Caco-2 (cell line): ENCODE measurements around the gene DCAF7. TPM values are rescaled to one million over a fixed set of nuclear protein-coding genes. Genes with fewer than 3 reads are reported as not detected.

Experiments
- BruUV-seq: library from RNA; stranded (reverse); fragments of 400-500 nt; replicated peaks from 2 replicates; lab custom pipeline; 2021; lab: Mats Ljungman, UMichigan
- CTCF ChIA-PET: fragments of 300-600 bp; sonication (Branson Sonifier 250); formaldehyde crosslinking; loops from one replicate; lab custom pipeline; 2022; ENCODE audit warnings: antibody characterized with exemption; lab: Charles Lee
- POLR2A ChIA-PET: fragments of 300-600 bp; sonication (Branson Sonifier 250); formaldehyde crosslinking; loops from one replicate; lab custom pipeline; 2022; ENCODE audit warnings: antibody characterized with exemption; lab: Charles Lee
- DNase-seq, 2 experiments: peaks; one replicate each; pipeline versions ENCODE4 v3.0.0 to v3.0.0-alpha.2; 2020 to 2022
- H3K27me3 ChIP-seq: replicated peaks from 2 replicates; pipeline ENCODE4 v1.6.0; 2011; ENCODE audit warnings: low read length; ENCODE audit not compliant: control insufficient read depth, insufficient read depth
- H3K36me3 ChIP-seq: 2 replicates; pipeline ENCODE4 v1.5.1; 2011; ENCODE audit warnings: low read length; ENCODE audit not compliant: control insufficient read depth, insufficient read depth
- H3K4me1 ChIP-seq: fragments of 250-450 bp; sonication (Bioruptor Pico); 2 replicates; pipeline ENCODE4 v1.5.1; 2020; ENCODE audit warnings: mild to moderate bottlenecking
- H3K4me3 ChIP-seq: 2 replicates; pipeline ENCODE4 v1.5.1; 2011; ENCODE audit warnings: low read depth, mild to moderate bottlenecking, control low read depth, low read length
- H3K9me3 ChIP-seq: fragments of 250-450 bp; sonication (Bioruptor Pico); 2 replicates; pipeline ENCODE4 v1.5.1; 2020; ENCODE audit warnings: mild to moderate bottlenecking, moderate library complexity
- H3K27ac Mint-ChIP-seq: one replicate; pipeline ENCODE4 v1.8.0; 2022; ENCODE audit warnings: mixed read lengths; ENCODE audit not compliant: unreplicated experiment
- H3K27me3 Mint-ChIP-seq: one replicate; pipeline ENCODE4 v1.8.0; 2022; ENCODE audit warnings: mixed read lengths; ENCODE audit not compliant: insufficient read depth, unreplicated experiment
- H3K36me3 Mint-ChIP-seq: one replicate; pipeline ENCODE4 v1.8.0; 2022; ENCODE audit warnings: mild to moderate bottlenecking, mixed read lengths; ENCODE audit not compliant: insufficient read depth, unreplicated experiment
- H3K4me1 Mint-ChIP-seq: one replicate; pipeline ENCODE4 v1.8.0; 2022; ENCODE audit warnings: low read depth, mixed read lengths; ENCODE audit not compliant: unreplicated experiment
- H3K4me3 Mint-ChIP-seq: one replicate; pipeline ENCODE4 v1.8.0; 2022; ENCODE audit warnings: mild to moderate bottlenecking, moderate library complexity, mixed read lengths; ENCODE audit not compliant: unreplicated experiment
- H3K9me3 Mint-ChIP-seq: one replicate; pipeline ENCODE4 v1.8.0; 2022; ENCODE audit warnings: mixed read lengths; ENCODE audit not compliant: unreplicated experiment
- intact Hi-C: fragments of 100-400 bp; cut with micrococcal nuclease; formaldehyde crosslinking; loops from one replicate; pipeline ENCODE4 v1.10.0; 2022; ENCODE audit not compliant: unreplicated experiment
- total RNA-seq: library from RNA; stranded (reverse); gene quantifications from 2 replicates; pipeline ENCODE4 v1.2.3, GENCODE V29; 2022
- TF ChIP-seq, protein P1 (sequence below), 2 experiments: fragments of 200-600 bp in 1 of 2; IDR thresholded peaks; 1 replicate in 1 of 2; 2 replicates in 1 of 2; pipeline versions ENCODE4 v1.5.1 to v1.8.0; 2011 to 2022; ENCODE audit warnings: antibody characterized with exemption in 1 of 2, control low read depth in 1 of 2, inconsistent platforms in 1 of 2, low read depth in 1 of 2, low read length in 1 of 2, mild to moderate bottlenecking in 1 of 2, moderate library complexity in 1 of 2; ENCODE audit not compliant: insufficient read depth in 1 of 2, severe bottlenecking in 1 of 2, unreplicated experiment in 1 of 2

Gene DCAF7
- total RNA-seq, 1 experiment from 2014 or later = 94.5 TPM

GRCh38 chr17:63515426-63515825, 34.9 kb upstream of the DCAF7 start:
- intact Hi-C loops = no loop called here
- no peaks in the 10 kb centered on the region for H3K27me3 ChIP-seq
- H3K4me1 ChIP-seq = no peaks in the 10 kb centered on the region
- H3K4me3 ChIP-seq = no peak overlapping the region
- Mint-ChIP-seq H3K4me3 (no peak overlapping the region), H3K9me3 (no peaks in the 10 kb centered on the region), H3K4me1 (no peaks in the 10 kb centered on the region), H3K27ac (no peak overlapping the region), H3K36me3 (no peaks in the 10 kb centered on the region), H3K27me3 (peaks cover 6% of the 10 kb centered on the region)
- TF ChIP-seq, protein P1, sequence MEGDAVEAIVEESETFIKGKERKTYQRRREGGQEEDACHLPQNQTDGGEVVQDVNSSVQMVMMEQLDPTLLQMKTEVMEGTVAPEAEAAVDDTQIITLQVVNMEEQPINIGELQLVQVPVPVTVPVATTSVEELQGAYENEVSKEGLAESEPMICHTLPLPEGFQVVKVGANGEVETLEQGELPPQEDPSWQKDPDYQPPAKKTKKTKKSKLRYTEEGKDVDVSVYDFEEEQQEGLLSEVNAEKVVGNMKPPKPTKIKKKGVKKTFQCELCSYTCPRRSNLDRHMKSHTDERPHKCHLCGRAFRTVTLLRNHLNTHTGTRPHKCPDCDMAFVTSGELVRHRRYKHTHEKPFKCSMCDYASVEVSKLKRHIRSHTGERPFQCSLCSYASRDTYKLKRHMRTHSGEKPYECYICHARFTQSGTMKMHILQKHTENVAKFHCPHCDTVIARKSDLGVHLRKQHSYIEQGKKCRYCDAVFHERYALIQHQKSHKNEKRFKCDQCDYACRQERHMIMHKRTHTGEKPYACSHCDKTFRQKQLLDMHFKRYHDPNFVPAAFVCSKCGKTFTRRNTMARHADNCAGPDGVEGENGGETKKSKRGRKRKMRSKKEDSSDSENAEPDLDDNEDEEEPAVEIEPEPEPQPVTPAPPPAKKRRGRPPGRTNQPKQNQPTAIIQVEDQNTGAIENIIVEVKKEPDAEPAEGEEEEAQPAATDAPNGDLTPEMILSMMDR (IDR thresholded peaks at IDR 0.05; ENCODE audit: insufficient read depth in 1 of 2, low read depth in 1 of 2, low read length in 1 of 2, severe bottlenecking in 1 of 2, unreplicated experiment in 1 of 2) = no peak
- ChIA-PET POLR2A (no interaction called here), CTCF (no interaction called here)
- H3K9me3 ChIP-seq = no peaks in the 10 kb centered on the region
- no TSS peak for BruUV-seq
- no peaks in the 10 kb centered on the region for H3K36me3 ChIP-seq
- DNase-seq = no peak

- ChIA-PET POLR2A (no interaction called here), CTCF (no interaction called here)
- H3K36me3 ChIP-seq = no peaks in the 10 kb centered on the region
- no peaks in the 10 kb centered on the region for H3K4me1 ChIP-seq
- Mint-ChIP-seq H3K4me1 (no peaks in the 10 kb centered on the region), H3K27me3 (peaks cover 6% of the 10 kb centered on the region), H3K9me3 (no peaks in the 10 kb centered on the region), H3K36me3 (no peaks in the 10 kb centered on the region), H3K27ac (no peak overlapping the region), H3K4me3 (no peak overlapping the region)
- no peak for DNase-seq
- intact Hi-C loops = no loop called here
- TF ChIP-seq, protein P1 (IDR thresholded peaks at IDR 0.05; ENCODE audit: insufficient read depth in 1 of 2, low read depth in 1 of 2, low read length in 1 of 2, severe bottlenecking in 1 of 2, unreplicated experiment in 1 of 2) = no peak
- no TSS peak for BruUV-seq
- H3K4me3 ChIP-seq = no peak overlapping the region
- H3K27me3 ChIP-seq = no peaks in the 10 kb centered on the region
- no peaks in the 10 kb centered on the region for H3K9me3 ChIP-seq
These were observed 33.1 kb upstream of the DCAF7 start for GRCh38 chr17:63516910-63517824.

DNA sequence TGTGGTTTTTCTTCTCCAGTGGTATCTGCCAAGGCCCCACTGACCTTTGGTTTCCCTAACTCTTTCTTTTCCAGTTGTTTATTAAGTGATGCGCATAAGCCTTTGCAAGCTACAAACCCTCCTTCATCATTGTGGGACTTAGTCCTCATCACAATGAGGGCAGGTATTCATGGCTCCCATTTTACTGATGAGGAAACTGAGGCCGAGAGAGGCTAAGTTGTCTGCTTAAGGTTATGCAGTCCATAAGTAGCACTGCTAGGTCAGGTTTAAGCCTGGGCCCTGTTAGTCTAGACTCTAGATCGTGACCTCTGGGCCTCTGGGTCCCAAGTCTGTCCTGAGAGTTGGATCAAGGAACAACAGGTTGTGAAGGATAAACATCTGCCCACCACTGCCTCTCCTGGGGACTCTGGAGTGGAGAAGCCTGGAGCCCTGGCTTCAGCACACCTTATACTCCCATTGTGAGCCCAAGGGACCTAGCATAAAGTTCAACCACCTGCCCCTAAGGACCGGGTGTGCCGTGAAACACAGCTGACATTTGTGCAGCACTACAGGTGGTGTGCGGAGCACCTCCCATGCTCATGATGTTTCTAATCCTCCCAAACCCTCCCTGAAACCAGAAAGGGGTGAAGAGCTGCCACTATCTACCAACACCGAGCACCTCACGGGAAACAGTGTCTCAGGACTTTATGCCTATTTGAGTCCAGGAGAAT, 32.3 kb upstream of the DCAF7 start:
- BruUV-seq = no TSS peak
- TF ChIP-seq, protein P1 (IDR thresholded peaks at IDR 0.05; ENCODE audit: insufficient read depth in 1 of 2, low read depth in 1 of 2, low read length in 1 of 2, severe bottlenecking in 1 of 2, unreplicated experiment in 1 of 2) = no peak
- Histone ChIP-seq H3K4me3 (no peak overlapping the region), H3K27me3 (no peaks in the 10 kb centered on the region), H3K36me3 (no peaks in the 10 kb centered on the region), H3K9me3 (no peaks in the 10 kb centered on the region), H3K4me1 (no peaks in the 10 kb centered on the region)
- intact Hi-C loops = no loop called here
- no peak for DNase-seq
- CTCF ChIA-PET = no interaction called here
- POLR2A ChIA-PET = no interaction called here
- no peak overlapping the region for H3K4me3 Mint-ChIP-seq
- peaks cover 4% of the 10 kb centered on the region for H3K27me3 Mint-ChIP-seq
- H3K27ac Mint-ChIP-seq = no peak overlapping the region
- no peaks in the 10 kb centered on the region for H3K4me1 Mint-ChIP-seq
- no peaks in the 10 kb centered on the region for H3K9me3 Mint-ChIP-seq
- no peaks in the 10 kb centered on the region for H3K36me3 Mint-ChIP-seq
